ENCODE results near the gene ZDHHC11B.
"Not testable (repeated sequence)": the region's sequence is repeated elsewhere in the genome, so short reads cannot be mapped to it uniquely, and the experiment has no call there.

Gene ZDHHC11B

DNA sequence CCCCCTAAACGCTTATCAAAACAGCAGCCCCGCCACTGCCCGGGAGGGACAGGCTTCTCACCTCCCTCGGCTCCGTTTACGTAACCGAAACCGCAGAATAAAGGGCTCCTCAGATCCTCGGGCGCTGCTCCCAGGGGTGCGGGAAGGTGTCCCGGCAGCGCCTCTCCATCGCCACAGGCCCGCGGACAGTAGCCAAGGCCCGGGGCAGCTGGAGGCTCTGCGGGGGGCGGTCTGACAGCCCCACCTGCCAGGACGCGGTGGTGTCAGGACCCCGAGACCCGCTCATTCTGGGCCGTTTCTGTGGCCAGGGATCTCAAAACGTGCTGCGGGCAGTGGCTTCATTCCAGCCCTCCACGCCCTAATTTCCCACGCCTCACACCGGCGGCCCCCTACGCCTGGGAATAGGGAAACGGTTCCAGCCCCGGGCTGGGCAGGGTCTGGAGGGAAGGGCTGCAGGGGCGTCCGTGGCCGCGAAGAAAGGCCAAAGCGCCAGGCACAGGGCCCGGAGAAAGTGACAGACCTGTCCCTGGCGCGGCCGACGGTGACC, 575 bp downstream of the ZDHHC11B start:
- peak; percentile 45 for DNase-seq

DNA sequence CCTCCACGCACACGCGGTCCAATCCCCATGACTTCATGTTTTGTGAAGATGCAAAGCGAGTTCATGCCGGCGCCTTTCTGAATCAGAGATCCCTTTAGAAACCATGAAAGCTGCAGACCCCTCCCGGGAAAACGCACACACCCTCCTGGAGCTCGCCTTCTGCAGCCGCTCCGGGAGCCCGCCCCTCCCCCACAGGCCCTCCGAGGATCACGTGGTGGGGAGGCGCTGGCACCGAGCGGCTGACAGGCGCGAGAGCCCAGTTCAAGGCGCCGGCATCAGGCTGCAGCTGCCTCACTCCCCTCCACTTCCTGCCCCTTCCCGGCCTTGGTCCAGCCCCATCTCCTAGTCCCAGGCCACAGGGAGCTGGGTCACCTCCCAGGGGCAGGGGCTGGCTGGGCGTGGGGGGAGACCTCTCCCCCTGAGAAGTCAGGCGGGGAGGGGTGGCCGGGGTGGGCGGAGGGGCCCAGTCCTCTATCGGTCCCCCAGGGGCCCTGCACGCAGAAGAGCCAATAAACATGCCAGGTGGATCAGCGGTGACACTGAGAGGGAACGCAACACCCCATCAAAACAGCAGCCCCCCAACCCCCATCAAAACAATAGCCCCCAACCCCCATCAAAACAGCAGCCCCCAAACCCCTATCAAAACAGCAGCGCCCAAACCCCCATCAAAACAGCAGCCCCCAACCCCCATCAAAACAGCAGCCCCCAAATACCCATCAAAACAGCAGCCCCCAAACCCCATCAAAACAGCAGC, 1.3 kb downstream of the ZDHHC11B start:
- peak; percentile 28 for DNase-seq

DNA sequence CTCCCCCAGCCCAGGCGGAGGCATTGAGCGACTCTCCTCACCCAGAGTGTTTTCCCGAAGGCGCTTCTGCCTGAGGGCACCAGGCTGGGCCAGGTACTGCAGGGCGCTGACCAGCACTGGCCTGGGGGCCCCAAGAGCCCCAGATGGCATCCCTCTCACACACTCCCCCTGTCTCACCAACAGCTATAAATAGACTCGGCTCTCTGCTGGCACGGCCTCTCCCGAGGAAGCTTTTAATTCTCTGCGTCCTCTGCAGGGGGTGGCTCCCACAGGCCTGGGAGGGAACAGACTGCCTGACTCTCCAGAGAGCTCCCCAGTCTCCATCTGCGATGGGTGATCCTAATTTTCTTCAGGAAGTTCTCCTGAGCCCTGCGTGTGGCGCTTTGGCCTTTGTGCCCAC, 2.2 kb downstream of the ZDHHC11B start:
- DNase-seq: not testable (repeated sequence)

DNA sequence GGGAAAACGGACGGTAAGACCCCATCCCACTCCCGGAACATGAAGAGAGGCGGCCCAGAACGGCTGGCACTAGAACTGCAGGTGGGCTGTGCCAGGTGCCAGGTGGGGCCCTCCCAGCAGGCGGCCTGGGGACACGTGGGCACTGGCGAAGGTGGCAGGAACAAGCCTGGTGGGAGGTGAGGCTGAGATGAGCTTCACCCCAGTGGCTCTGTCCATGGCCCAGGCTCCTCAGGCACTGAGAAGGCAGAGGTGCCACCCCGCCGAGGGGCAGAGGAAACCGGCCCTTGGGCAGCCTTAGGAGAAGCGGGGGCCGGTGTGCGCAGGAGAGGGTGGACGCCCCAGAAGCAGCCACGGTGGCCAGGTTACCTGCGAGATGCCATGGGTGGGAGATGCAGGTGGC, 4.0 kb downstream of the ZDHHC11B start:
- not testable (repeated sequence) for DNase-seq

DNA sequence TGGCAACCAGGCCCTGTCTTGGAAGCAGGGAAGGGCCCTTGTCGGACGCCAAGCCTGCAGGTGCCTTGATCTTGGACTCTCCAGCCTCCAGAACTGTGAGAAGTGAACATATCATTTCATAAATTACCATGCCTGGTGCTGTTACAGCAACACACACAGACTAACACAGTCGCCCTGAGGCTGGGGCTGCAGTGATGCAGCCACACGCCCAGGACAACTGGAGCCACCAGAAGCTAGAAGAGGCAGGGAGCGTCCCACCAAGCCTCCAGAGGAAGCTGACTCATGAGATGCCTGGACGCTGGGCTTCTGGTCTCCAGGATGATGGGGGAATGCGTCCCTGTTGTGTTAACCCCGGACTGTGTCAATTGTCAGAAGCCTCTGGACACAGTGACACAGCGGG, 5.6 kb downstream of the ZDHHC11B start:
- DNase-seq: not testable (repeated sequence)

DNA sequence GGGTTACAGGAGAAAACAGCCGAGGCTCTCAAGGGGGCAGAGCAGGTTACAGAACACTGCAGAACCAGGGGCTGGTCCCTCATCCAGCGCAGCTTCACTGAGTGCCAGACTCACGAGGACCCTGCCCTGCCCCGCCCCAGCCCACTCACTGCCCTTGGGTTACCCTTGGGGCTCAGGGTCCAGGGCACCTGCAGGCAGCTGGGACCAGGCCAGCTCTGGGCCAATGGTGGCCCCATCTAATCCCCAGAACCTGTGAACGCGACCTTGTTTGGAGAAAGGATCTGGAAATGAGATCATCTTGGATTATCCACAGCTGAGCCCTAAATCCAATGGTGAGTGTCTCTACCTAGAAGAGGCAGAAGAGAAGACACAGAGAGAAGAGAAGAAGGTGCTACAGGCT, 6.1 kb downstream of the ZDHHC11B start:
- DNase-seq: not testable (repeated sequence)

DNA sequence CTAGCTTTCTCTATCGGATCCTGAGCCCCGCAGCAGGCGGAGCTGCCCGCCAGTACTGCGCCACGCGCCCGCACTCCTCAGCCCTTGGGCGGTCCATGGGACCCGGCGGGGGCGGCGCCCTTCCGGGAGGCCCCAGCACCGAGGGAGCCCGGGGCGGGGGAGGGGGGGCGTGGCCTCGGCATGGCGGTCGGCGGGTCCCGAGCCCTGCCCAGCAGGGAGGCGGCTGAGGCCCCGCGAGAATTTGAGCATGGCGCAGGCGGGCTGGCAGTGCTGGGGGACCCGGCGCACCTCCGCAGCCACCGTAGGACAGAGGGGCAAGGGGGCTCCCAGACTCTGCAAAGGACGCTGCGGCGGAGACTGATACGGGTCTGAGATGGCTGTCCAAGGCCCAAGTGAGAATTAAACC, 6.8 kb downstream of the ZDHHC11B start:
- no peak for DNase-seq

DNA sequence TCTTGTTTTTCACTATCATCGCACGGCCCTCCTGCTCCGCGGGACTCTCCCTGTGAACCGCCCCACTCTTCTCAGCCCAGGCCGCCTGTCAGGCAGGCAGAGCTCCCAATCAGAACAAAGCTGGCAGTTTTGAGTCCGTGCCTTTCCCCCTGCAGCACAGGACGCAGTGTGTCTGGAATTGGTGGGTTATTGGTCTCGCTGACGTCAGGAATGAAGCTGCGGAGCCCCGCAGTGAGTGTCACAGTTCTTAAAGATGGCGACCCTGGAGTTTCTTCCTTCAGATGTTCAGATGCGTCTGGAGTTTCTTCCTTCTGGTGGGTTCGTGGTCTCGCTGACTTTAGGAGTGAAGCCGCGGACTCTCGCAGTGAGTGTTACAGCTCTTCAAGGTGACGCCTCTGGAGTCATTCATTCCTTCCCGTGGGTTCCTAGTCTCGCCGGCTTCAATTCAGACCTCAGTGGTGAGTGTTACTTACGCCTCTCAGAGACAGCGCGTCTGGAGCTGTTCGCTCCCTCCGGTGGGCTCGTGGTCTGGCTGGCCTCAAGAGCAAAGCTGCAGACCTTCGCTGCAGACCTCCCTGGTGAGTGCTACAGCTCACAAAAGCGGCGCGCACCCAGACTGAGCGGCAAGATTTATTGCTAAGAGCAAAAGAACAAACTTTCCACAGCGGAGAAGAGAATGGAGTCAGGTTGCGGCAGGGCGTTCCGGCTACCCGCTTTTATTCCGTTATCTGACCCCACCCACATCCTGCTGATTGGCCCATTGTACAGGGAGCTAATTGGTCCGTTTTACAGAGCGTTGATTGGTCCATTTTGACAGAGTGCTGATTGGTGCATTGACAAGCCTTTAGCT, 7.4 kb downstream of the ZDHHC11B start:
- DNase-seq: no peak

DNA sequence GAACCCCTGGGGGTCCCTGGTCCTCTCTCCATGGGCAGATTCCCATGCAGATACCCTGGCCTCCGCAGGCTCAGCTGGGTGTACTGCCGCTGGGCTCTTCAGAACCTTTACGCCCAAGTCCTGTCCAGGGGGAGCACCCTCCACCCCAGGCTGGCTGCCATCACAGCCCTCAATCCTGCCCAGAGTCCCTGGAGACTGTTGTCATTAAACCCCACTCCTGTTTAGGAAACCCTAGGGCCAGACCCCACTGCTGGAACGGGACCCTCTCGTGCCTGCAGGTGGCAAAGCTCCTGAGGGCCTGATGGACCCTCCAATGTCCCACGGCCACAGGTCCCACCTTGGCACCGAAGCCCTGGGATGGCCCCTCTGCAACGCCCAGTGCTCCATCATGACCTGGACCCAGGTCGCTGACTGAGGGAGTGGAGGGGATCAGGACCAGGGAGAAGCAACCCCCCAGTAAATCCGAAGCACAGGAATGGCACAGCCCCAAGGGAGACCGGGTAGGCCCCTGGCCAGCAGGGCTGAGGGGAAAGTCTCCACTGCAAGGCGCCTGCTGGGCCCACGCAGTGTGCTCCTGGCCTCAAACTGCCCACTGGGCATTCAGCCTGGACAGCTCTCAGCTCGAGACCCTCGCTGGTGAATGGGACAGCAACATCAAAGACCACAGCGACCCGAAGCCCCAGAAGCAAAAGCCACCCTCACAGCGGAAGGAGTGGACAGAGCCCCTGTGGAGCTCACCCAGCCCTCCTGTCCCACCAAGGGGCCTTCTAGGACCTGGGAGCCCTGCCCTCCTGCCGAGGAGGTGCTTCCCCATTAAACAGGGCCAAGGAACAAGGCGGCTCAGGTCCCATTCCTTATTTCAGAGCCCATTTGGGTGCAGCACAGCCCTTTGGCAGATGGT, 8.3 kb downstream of the ZDHHC11B start:
- DNase-seq: no peak

DNA sequence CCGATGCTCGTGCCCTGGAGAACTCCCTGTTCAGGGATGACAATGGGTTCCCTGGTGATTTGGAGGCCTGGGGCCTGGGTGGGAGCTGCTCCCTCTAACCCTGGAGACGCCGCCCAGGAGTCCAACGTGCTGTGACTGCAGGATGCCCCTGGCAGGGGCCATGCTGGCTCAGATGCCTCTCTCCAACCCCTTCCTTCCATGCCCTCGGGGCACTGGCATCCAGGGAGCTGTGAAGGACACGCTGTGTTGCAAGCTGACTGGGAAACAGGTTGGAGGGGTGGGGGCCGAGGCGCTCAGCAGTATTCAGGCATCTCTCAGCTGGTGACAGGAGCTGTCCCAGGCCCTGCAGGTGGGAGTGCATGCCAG, 9.0 kb downstream of the ZDHHC11B start:
- not testable (repeated sequence) for DNase-seq

DNA sequence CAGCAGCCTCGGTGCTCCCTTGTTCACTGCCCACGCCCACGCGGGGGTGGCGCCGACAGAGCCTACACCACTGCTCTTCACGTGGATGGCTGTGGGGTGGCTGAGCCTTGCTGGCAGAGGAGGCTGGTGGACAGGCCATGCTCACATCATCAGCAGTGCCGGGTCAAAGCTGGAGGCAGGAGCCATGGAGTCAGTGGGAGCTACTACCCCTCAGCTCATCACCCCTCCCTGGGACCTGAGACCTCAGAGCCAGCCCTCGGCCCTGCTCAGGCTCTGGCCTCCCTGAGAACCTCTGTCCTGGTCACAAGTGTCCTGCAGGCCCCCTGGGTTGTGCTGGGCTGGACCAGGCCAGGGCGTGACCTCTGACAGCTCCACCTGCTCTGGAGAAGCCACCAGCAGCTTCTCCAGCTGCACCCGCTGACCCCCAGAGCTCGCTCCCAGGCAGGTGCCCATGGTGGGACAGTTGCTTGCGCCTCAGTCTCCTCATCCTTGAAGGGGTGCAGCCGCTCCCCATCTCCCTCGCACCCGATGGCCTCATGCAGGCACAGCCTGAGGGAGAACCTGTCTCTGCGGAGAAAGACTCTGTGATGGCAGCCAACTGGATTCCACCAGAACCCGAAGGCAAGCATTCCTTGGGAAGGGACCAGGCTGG, 9.5 kb downstream of the ZDHHC11B start:
- DNase-seq: not testable (repeated sequence)

DNA sequence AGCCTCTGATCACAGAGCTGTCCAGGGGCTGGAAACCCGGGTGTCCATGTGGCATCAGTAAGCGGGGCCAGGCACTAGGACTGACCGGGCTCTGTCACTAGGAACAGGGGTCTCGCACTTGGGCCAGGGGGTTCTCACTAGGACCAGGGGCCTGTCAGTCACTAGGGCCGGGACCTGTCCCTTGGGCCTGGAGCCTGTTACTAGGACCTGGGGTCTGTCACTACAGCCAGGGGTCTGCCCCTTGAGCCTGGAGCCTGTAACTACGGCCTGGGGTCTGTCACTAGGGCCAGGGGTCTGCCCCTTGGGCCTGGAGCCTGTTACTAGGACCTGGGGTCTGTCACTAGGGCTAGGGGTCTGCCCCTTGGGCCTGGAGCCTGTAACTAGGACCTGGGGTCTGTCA, 10.2 kb downstream of the ZDHHC11B start:
- DNase-seq: not testable (repeated sequence)

DNA sequence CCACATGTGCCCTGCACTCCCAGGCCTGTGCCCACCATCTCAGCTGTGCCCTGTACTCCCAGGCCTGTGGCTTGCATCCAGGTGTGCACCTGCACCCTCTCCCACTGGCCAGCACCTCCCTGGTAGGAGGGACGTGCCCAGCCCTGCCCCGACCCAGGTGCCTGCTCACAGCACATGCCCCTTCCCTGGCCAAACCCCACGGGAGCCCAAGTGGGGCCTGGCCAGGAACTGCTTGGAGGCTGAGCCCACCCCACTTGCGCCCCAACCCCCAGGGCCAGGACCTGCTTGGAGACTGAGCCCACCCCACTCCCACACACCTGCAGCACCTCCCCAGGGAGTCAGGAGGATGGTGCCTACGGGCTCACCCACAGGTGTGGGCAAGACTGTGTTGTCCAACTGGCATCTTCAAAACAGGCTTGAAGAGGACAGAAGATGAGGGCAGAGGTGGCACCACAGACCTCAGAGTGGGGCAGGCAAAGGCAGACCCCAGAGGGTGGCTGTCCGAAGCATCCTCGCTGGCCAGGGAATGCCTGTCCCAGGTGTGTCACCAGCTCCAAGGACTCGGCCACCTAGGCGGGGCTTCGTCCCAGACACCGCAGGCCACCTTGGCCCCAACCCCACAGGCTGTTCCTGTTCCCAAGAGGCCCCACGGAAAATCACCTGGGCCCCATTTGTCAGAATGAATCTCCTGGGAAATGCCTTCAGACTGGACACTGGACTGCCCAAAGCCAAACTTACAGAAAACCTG, 10.8 kb downstream of the ZDHHC11B start:
- DNase-seq: no peak

DNA sequence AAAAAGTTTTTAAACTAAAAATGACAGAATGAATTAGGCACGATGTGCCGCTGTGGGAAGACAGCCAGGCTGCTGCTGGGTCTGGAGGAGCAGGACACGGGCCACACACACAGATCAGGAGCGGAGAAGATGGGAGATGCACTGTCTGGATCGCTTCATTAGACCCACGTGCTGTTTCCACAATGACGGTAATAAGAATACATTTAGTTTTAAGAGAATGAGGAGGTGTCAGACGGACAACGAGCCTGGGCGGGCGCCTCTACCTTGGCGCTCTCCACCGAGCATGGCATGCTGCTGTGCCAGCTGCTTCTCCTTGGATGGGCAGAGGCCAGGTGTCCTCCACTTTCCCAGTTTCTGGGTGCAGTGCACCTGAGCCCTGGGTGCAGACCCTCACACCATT, 11.6 kb downstream of the ZDHHC11B start:
- not testable (repeated sequence) for DNase-seq

DNA sequence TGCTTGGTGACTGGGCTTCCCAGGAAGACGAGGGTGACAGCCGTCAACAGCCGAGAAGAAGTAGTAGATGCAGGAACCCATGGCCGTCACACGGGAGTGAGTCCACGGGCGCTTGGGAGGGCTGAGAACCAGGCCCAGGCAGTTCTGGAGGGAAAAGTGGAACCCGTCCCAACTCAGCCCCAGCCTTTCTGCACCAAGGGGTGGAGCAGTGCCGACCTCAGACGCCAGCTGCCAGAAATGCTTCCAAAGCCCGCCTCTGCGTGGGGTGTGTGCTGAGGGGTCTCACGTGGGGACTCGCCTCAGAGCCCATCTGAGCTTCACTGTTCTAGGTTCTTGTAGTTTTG, 12.0 kb downstream of the ZDHHC11B start:
- DNase-seq: not testable (repeated sequence)

DNA sequence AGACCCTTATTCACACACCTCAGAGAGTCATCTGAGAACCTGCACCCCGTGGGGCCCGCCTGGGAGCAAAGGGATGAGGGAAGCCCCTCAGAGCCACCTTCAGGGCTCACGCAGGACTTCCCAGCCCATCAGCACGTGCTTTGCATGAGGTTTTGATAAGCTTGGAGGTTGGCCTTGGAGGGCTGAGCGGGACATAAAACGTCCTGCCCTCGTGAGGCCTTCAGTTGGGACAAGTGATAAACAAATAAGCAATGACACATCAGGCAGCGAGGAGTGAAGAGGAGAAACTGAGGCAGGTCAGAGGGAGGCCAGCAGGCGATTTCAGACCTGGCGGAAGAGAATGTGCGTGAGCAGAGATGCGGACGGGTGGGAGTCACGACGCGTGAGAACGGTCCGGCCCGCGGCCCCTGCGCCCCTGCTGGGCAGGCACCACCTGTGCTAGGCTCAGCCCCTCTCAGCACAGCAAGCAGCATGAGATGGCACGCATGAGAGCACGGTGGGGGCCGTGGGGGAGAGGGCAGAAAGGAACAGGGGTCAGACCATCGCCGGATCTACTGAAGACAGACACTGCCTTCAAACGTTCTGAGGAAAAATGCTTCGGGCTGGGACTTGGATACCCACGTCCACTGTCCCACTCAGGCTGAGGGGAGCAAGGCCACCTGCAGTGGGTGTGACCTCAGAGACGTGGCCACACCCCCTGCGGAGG, 12.5 kb downstream of the ZDHHC11B start:
- DNase-seq: not testable (repeated sequence)

DNA sequence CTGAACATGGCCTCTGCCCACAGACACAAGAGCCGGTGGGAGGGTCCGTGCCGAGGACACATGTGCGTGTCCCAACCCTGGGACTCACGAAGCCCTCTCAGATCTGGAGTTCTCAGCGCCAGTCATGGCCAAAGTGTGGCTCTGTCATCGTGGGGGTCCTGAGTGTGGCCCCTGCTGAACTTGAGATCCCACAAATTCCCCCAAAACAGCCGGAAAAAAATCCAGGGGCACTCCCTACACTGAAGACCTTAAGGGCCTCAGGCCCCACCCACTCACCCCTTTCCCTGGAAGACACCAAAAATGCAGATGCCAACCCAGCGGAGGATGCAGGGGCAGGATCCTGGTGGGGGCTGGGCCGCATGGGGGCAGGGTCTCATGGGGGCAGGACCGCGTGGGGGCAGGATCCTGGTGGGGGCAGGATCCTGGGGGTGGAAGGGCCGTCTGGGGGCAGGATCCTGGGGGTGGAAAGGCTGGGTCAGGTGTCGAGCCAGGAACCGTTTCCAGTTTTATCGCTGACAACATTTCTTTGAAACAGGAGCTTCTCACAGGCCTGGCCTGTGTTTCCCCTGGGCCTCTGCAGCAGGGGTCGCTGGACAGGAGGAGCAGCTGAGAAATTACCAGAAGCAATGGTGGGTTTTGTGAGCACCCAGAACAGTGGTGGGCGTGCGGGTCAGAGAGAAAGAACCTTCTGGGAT, 13.3 kb downstream of the ZDHHC11B start:
- DNase-seq: not testable (repeated sequence)

DNA sequence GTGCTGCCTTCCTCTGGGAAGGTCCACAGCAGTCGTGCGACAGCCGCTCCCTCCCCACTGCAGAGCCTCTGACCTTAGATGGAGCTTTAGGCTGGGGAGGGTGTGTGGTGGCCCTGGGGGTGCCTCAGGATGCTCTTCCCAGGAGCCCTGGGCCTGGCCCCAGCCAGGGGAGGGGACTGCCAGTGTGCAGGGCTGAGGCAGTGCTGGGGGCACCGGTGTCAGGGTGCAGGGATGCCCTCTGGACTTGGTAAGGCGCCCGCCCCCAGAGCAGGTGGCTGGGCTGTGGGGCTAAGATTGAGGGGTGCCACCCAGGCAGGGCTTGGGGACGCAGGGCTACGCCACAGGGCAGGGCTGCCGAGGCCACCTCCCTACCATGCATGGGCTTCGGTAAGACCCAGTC, 13.9 kb downstream of the ZDHHC11B start:
- not testable (repeated sequence) for DNase-seq

DNA sequence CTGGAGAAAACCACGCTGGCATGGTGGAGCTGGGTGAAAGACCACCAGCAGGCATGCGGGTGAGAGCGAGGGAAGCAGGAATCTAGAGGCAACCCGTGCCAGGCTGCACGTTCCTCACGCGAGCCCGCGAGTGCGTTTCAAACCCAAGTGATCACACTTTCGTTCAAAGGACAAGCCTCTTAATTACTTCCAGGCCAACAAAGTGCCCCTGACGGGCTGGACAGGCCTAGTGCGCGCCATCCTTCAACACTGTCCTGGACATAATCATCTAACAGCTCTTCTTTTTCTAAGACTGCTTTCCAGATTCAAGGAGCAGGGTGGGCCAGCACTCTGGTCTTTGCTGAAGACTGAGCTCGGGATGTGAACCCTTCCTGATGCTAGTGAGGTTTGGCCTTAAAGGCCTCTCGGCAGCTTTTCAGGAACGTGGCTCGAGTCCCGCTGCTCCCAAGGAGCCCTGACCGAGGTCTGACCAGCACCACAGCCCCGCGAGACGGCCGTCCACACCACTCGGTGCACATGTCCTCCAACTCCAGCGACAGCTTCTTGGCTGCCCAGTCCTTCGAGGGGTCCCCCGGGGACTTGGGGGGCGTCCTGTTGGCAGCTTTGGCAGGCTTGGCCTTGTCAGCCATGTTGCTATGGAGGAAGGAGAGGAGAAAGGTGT, 14.9 kb downstream of the ZDHHC11B start:
- DNase-seq: not testable (repeated sequence)

All from CD4-positive, alpha-beta T cell treated with Interleukin-10 for 1 hour (primary cell).